K562 (cell line): ENCODE data around the gene CYTH1. TPM values are rescaled to one million over a fixed set of nuclear protein-coding genes. Genes with fewer than 3 reads are reported as not detected.

Source experiments
- CXXC5 ChIP-seq: fragments of 250-450 bp; sonication (Bioruptor Pico); IDR thresholded peaks from 2 replicates; pipeline ENCODE4 v1.8.0; 2022; ENCODE audit warnings: inconsistent platforms, mild to moderate bottlenecking, moderate library complexity
- DACH1 ChIP-seq: fragments of 450-650 bp; IDR thresholded peaks from 2 replicates; pipeline ENCODE4 v1.6.1; 2018; ENCODE audit not compliant: partially characterized antibody
- ELF2 ChIP-seq: fragments of 250-450 bp; sonication (Bioruptor Pico); IDR thresholded peaks from 2 replicates; pipeline ENCODE4 v1.5.0; 2021; ENCODE audit warnings: mild to moderate bottlenecking
- GATA2 ChIP-seq: sonication (generic); formaldehyde crosslinking; IDR thresholded peaks from 2 replicates; pipeline ENCODE4 v1.4.0; 2020; ENCODE audit warnings: mild to moderate bottlenecking, missing genetic modification reagents
- GMEB1 ChIP-seq: fragments of 250-450 bp; sonication (Bioruptor Pico); IDR thresholded peaks from 2 replicates; pipeline ENCODE4 v1.4.0; 2020; ENCODE audit warnings: mild to moderate bottlenecking
- HMG20A ChIP-seq: fragments of 450-650 bp; formaldehyde crosslinking; conservative IDR thresholded peaks from 2 replicates; pipeline ENCODE4 v1.4.0; 2020; ENCODE audit warnings: mild to moderate bottlenecking, mixed read lengths
- LEF1 ChIP-seq: fragments of 450-650 bp; IDR thresholded peaks from 2 replicates; pipeline ENCODE4 v1.6.1; 2016; ENCODE audit warnings: mild to moderate bottlenecking
- MAZ ChIP-seq, 2 experiments: fragments of 450-650 bp in 1 of 2; sonication (generic) in 1 of 2; formaldehyde crosslinking; IDR thresholded peaks in 1 of 2; conservative IDR thresholded peaks in 1 of 2; 2 replicates each; pipeline versions ENCODE4 v1.4.0 to v1.5.0; 2020; ENCODE audit warnings: mild to moderate bottlenecking in 1 of 2, missing genetic modification reagents in 1 of 2
- MTA2 ChIP-seq: fragments of 450-650 bp; IDR thresholded peaks from 2 replicates; pipeline ENCODE4 v1.6.1; 2016; ENCODE audit warnings: low read depth
- MXD1 ChIP-seq: fragments of 250-450 bp; sonication (Bioruptor Pico); IDR thresholded peaks from 2 replicates; pipeline ENCODE4 v1.8.0; 2021; ENCODE audit warnings: borderline replicate concordance, mild to moderate bottlenecking, moderate library complexity; ENCODE audit not compliant: poor library complexity, severe bottlenecking
- NONO ChIP-seq, 2 experiments: fragments of 200-400 bp in 1 of 2; fragments of 450-650 bp in 1 of 2; formaldehyde crosslinking in 1 of 2; IDR thresholded peaks; 2 replicates each; pipeline ENCODE4 v1.6.1; 2017; ENCODE audit warnings: low read depth in 2 of 2, mild to moderate bottlenecking in 2 of 2, moderate library complexity in 2 of 2, low read length in 1 of 2
- POLR2AphosphoS5 ChIP-seq: IDR thresholded peaks from 2 replicates; pipeline ENCODE4 v1.6.1; 2011; ENCODE audit warnings: mild to moderate bottlenecking, low read depth, low read length, moderate library complexity; ENCODE audit not compliant: control insufficient read depth, insufficient read depth
- RUNX1 ChIP-seq: sonication (generic); IDR thresholded peaks from 2 replicates; pipeline ENCODE4 v1.6.1; 2016; ENCODE audit warnings: antibody characterized with exemption, low read depth
- SLC30A9 ChIP-seq: fragments of 250-450 bp; sonication (Bioruptor Pico); IDR thresholded peaks from 2 replicates; pipeline ENCODE4 v1.8.0; 2022; ENCODE audit warnings: mild to moderate bottlenecking, moderate library complexity
- SMC3 ChIP-seq: conservative IDR thresholded peaks from 2 replicates; pipeline ENCODE4 v1.6.1; 2011; ENCODE audit warnings: low read depth, low read length, improper control_type of control experiment; ENCODE audit not compliant: insufficient read depth
- TCF3 ChIP-seq: sonication (generic); formaldehyde crosslinking; IDR thresholded peaks from 2 replicates; pipeline ENCODE4 v1.4.0; 2020; ENCODE audit warnings: mild to moderate bottlenecking, missing genetic modification reagents
- ZBED1 ChIP-seq: IDR thresholded peaks from 2 replicates; pipeline ENCODE4 v1.6.1; 2014
- ZBTB11 ChIP-seq, 3 experiments: fragments of 200-800 bp in 1 of 3; fragments of 250-450 bp in 1 of 3; fragments of 450-650 bp in 1 of 3; sonication (Bioruptor Pico) in 1 of 3; sonication (Bioruptor generic) in 1 of 3; formaldehyde crosslinking in 1 of 3; IDR thresholded peaks; 2 replicates each; pipeline versions ENCODE4 v1.6.1 to v1.8.0; 2016 to 2022; ENCODE audit warnings: mild to moderate bottlenecking in 2 of 3, missing genetic modification characterization in 2 of 3, missing compliant biosample characterization in 1 of 3, moderate library complexity in 1 of 3
- ZKSCAN1 ChIP-seq: fragments of 150-350 bp; IDR thresholded peaks from 2 replicates; pipeline ENCODE4 v1.6.1; 2016; ENCODE audit warnings: low read depth, low read length
- ZNF12 ChIP-seq: sonication (generic); formaldehyde crosslinking; IDR thresholded peaks from 2 replicates; pipeline ENCODE4 v1.4.0; 2020; ENCODE audit warnings: mild to moderate bottlenecking, missing genetic modification reagents
- ZNF184 ChIP-seq: sonication (generic); formaldehyde crosslinking; IDR thresholded peaks from 2 replicates; pipeline ENCODE4 v1.5.0; 2020; ENCODE audit warnings: missing genetic modification reagents
- ZNF324 ChIP-seq: fragments of 250-450 bp; sonication (Bioruptor Pico); IDR thresholded peaks from 2 replicates; pipeline ENCODE4 v1.4.0; 2020; ENCODE audit warnings: mild to moderate bottlenecking
- polyA plus RNA-seq, 8 experiments: library from polyadenylated mRNA; depleted of rRNA in 4 of 8; stranded (reverse) in 5 of 8; unstranded in 3 of 8; fragments of >200 nt; fragmentation: Nextera tagmentation in 2 of 8; fragmentation: Illumina TruSeq in 1 of 8; extraction: Ambion mirVana in 2 of 8; extraction: Trizol in 1 of 8; gene quantifications; 2 replicates each; pipeline versions ENCODE4 v1.2.1 to v1.2.3, GENCODE V29; 2011 to 2014; ENCODE audit warnings: inconsistent platforms in 1 of 8, missing spikeins in 1 of 8
- total RNA-seq, 7 experiments: library from RNA; depleted of rRNA in 6 of 7; stranded (reverse); fragments of >200 nt in 6 of 7; fragmentation: Illumina TruSeq in 2 of 7; extraction: Trizol in 2 of 7; gene quantifications; 2 replicates each; pipeline versions ENCODE4 v1.2.1 to v1.2.3, GENCODE V29; 2011 to 2021; ENCODE audit warnings: low replicate concordance in 1 of 7

The CYTH1 gene
- total and polyA plus RNA-seq, 9 of the 15 experiments (the other 6 are each of a cell fraction or from before 2014, with no cell fraction given), result 0.52 to 27.7 (median 16.8) TPM

- TF ChIP-seq ELF2, result 0 out of 2 replicates have a peak, but pooled peaks have one; percentile 36
- TF ChIP-seq ZNF324 (CRISPR knock-in tag), result peak; percentile 26; the same call in 1 of the 2 replicates
- TF ChIP-seq CXXC5 (CRISPR knock-in tag), result peak; percentile 93
- TF ChIP-seq MTA2, result peak; percentile 95
- TF ChIP-seq MAZ (CRISPR knock-in tag; conservative IDR thresholded peaks at IDR 0.05 in 1 of 2, IDR thresholded peaks at IDR 0.05 in 1 of 2), result peak; percentile 48 to 66; a peak in 2 of 4 replicates
- no peak for TF ChIP-seq SMC3
- TF ChIP-seq ZBTB11 (CRISPR knock-in tag; IDR thresholded peaks at IDR 0.05), result peak in 1 of 3 experiments; percentile 73; a peak in 2 of 6 replicates
- peak; percentile 83; the same call in 1 of the 2 replicates for TF ChIP-seq RUNX1
- no peak for TF ChIP-seq SLC30A9 (CRISPR knock-in tag)
- peak; percentile 95 for TF ChIP-seq GATA2 (CRISPR knock-in tag)
- no peak for TF ChIP-seq HMG20A (CRISPR knock-in tag)
- no peak for TF ChIP-seq MXD1
- 0 out of 2 replicates have a peak, but pooled peaks have one; percentile 11 for TF ChIP-seq GMEB1 (CRISPR knock-in tag)
- peak; percentile 61 for TF ChIP-seq DACH1
- peak in 1 of 2 experiments; percentile 69; a peak in 2 of 4 replicates for TF ChIP-seq NONO (IDR thresholded peaks at IDR 0.05; ENCODE audit: low read depth in 2 of 2, low read length in 1 of 2)
- TF ChIP-seq ZNF12 (CRISPR knock-in tag), result no peak
- TF ChIP-seq LEF1, result peak; percentile 100
- TF ChIP-seq ZBED1, result peak; percentile 64; the same call in 1 of the 2 replicates
- TF ChIP-seq ZNF184, result no peak
- TF ChIP-seq TCF3 (CRISPR knock-in tag), result peak; percentile 99
- peak; percentile 97 for TF ChIP-seq POLR2AphosphoS5
- TF ChIP-seq ZKSCAN1, result peak; percentile 61; the same call in 1 of the 2 replicates
Observed at GRCh38 chr17:78665952-78666920, 115.8 kb downstream of the CYTH1 start (continued).
